K562 (cell line): Measurements from ENCODE around the gene TMTC3. TPM values are rescaled to one million over a fixed set of nuclear protein-coding genes. Genes with fewer than 3 reads are reported as not detected.

Experiments used
- ATAC-seq: fragments of 200-7000 bp; cut with Tn5 transposase; 3 replicates; pipeline ENCODE4 v1.9.1; 2020; ENCODE audit warnings: moderate library complexity
- Bru-seq: library from RNA; stranded (reverse); fragments of 400-500 nt; gene quantifications from one replicate; lab custom pipeline; 2021; lab: Mats Ljungman, UMichigan
- BruChase-seq, 2 experiments: library from RNA; stranded (reverse); fragments of 400-500 nt; gene quantifications; one replicate each; lab custom pipeline; 2021; lab: Mats Ljungman, UMichigan
- BruUV-seq: library from RNA; stranded (reverse); fragments of 400-500 nt; replicated peaks from 2 replicates; lab custom pipeline; 2021; lab: Mats Ljungman, UMichigan
- CTCF ChIA-PET: fragments of 300-600 bp; formaldehyde crosslinking; extraction: SDS; loops from one replicate; lab custom pipeline; 2021; ENCODE audit warnings: low intra/inter-chr PET ratio; lab: Yijun Ruan, JAX
- POLR2A ChIA-PET: fragments of 300-600, 350-650 bp; sonication (Branson Sonifier 250); formaldehyde crosslinking; extraction: SDS; loops from one replicate; lab custom pipeline; 2021; ENCODE audit warnings: antibody characterized with exemption, inconsistent platforms; lab: Yijun Ruan, JAX
- DNase-seq, 4 experiments: peaks; one replicate each; pipeline versions ENCODE4 v3.0.0 to v3.0.0-alpha.2; 2011 to 2018; ENCODE audit warnings: low spot score in 3 of 4, mixed read lengths in 3 of 4; ENCODE audit errors: extremely low read depth in 1 of 4
- FAIRE-seq: peaks from 2 replicates; lab custom pipeline; 2011; peaks lifted over from hg19 to GRCh38; lab: Jason Lieb, UNC
- H2AFZ ChIP-seq: 2 replicates; pipeline ENCODE4 v1.6.0; 2011; ENCODE audit warnings: low read depth, low read length, control low read depth, inconsistent platforms
- H3K27ac ChIP-seq: fragments of 200-600 bp; 3 replicates; pipeline ENCODE4 v1.8.0; 2011; ENCODE audit warnings: low read depth, mild to moderate bottlenecking, control low read depth, inconsistent platforms, low read length, moderate library complexity, mixed read lengths; ENCODE audit errors: extremely low read depth
- H3K27me3 ChIP-seq, 2 experiments: fragments of 300-600 bp in 1 of 2; 2 replicates in 1 of 2; 3 replicates in 1 of 2; pipeline versions ENCODE4 v1.6.0 to v1.8.0; 2011; ENCODE audit warnings: inconsistent platforms in 2 of 2, low read length in 2 of 2, mild to moderate bottlenecking in 1 of 2, mixed read lengths in 1 of 2, moderate library complexity in 1 of 2; ENCODE audit not compliant: control insufficient read depth in 2 of 2, insufficient read depth in 2 of 2
- H3K36me3 ChIP-seq: fragments of 300-600 bp; 3 replicates; pipeline ENCODE4 v1.8.0; 2011; ENCODE audit warnings: mild to moderate bottlenecking, low read length, inconsistent platforms; ENCODE audit not compliant: control insufficient read depth, insufficient read depth
- H3K4me1 ChIP-seq, 2 experiments: fragments of 200-600 bp in 1 of 2; replicated peaks in 1 of 2; 2 replicates in 1 of 2; 3 replicates in 1 of 2; pipeline versions ENCODE4 v1.5.1 to v1.8.0; 2011; ENCODE audit warnings: inconsistent platforms in 2 of 2, low read length in 2 of 2, mild to moderate bottlenecking in 1 of 2, mixed read lengths in 1 of 2, moderate library complexity in 1 of 2; ENCODE audit not compliant: control insufficient read depth in 2 of 2, insufficient read depth in 2 of 2
- H3K4me2 ChIP-seq: 2 replicates; pipeline ENCODE4 v1.6.1; 2011; ENCODE audit warnings: low read length, control low read depth, inconsistent platforms, mixed read lengths; ENCODE audit not compliant: insufficient read depth
- H3K4me3 ChIP-seq: fragments of 200-600 bp; sonication (generic), shearing (Covaris generic); 2 replicates; pipeline ENCODE4 v1.5.1; 2016; ENCODE audit warnings: control low read depth, inconsistent platforms
- H3K79me2 ChIP-seq: fragments of 200-600 bp; 3 replicates; pipeline ENCODE4 v1.8.0; 2011; ENCODE audit warnings: low read length, inconsistent platforms; ENCODE audit not compliant: control insufficient read depth, insufficient read depth
- H3K9ac ChIP-seq, 2 experiments: 2 replicates each; pipeline versions ENCODE4 v1.6.0 to v1.6.1; 2011; ENCODE audit warnings: low read depth in 2 of 2, low read length in 2 of 2, control low read depth in 1 of 2, inconsistent platforms in 1 of 2, mild to moderate bottlenecking in 1 of 2, mixed read lengths in 1 of 2; ENCODE audit not compliant: insufficient read depth in 1 of 2
- H3K9me1 ChIP-seq: one replicate; pipeline ENCODE4 v1.6.0; 2011; ENCODE audit warnings: inconsistent platforms, mild to moderate bottlenecking, low read length, moderate library complexity; ENCODE audit not compliant: control insufficient read depth, insufficient read depth
- H3K9me3 ChIP-seq: replicated peaks from 2 replicates; pipeline ENCODE4 v1.5.1; 2011; ENCODE audit warnings: low read depth, low read length, inconsistent platforms; ENCODE audit not compliant: control insufficient read depth, insufficient read depth
- H4K20me1 ChIP-seq: replicated peaks from 2 replicates; pipeline ENCODE4 v1.6.1; 2011; ENCODE audit warnings: low read length, inconsistent platforms, mixed read lengths; ENCODE audit not compliant: control insufficient read depth, insufficient read depth
- BRF1 ChIP-seq: IDR thresholded peaks from 3 replicates; pipeline ENCODE4 v1.6.1; 2011; ENCODE audit warnings: borderline replicate concordance, mild to moderate bottlenecking; ENCODE audit not compliant: insufficient read length; ENCODE audit errors: extremely low read depth
- MAX ChIP-seq: sonication (generic); formaldehyde crosslinking; IDR thresholded peaks from 2 replicates; pipeline ENCODE4 v1.9.0; 2022; ENCODE audit warnings: mild to moderate bottlenecking, missing genetic modification reagents
- MBD1 ChIP-seq: fragments of 250-450 bp; sonication (Bioruptor Pico); IDR thresholded peaks from 2 replicates; pipeline ENCODE4 v1.8.0; 2022; ENCODE audit warnings: inconsistent platforms
- SMAD2 ChIP-seq: fragments of 150-350 bp; IDR thresholded peaks from 2 replicates; pipeline ENCODE4 v1.6.1; 2014; ENCODE audit warnings: low read depth, mild to moderate bottlenecking, low read length
- ZNF239 ChIP-seq: fragments of 250-450 bp; sonication (Bioruptor Pico); IDR thresholded peaks from 2 replicates; pipeline ENCODE4 v1.4.0; 2020; ENCODE audit warnings: mild to moderate bottlenecking
- ZNF445 ChIP-seq: fragments of 250-450 bp; sonication (Bioruptor Pico); IDR thresholded peaks from 2 replicates; pipeline ENCODE4 v1.4.0; 2020; ENCODE audit warnings: low read depth, mild to moderate bottlenecking, moderate library complexity
- ZNF639 ChIP-seq, 2 experiments: fragments of 200-800 bp in 1 of 2; sonication (Bioruptor generic) in 1 of 2; sonication (generic) in 1 of 2; formaldehyde crosslinking in 1 of 2; IDR thresholded peaks in 1 of 2; conservative IDR thresholded peaks in 1 of 2; 2 replicates each; pipeline versions ENCODE4 v1.5.0 to v1.6.1; 2016 to 2020; ENCODE audit warnings: missing compliant biosample characterization in 1 of 2, missing genetic modification characterization in 1 of 2, missing genetic modification reagents in 1 of 2
- ZNF655 ChIP-seq: fragments of 250-450 bp; sonication (Bioruptor Pico); IDR thresholded peaks from 2 replicates; pipeline ENCODE4 v1.5.0; 2021
- WGBS: fragments of 100-300 bp; shearing (Covaris generic); methylation state at CpG from one replicate; pipeline ENCODE4 v1.1.6; 2016; ENCODE audit warnings: low coverage, mixed read lengths; ENCODE audit not compliant: insufficient coverage; ENCODE audit errors: missing lambda C conversion rate; 5-methylcytosine and 5-hydroxymethylcytosine counted together
- in situ Hi-C: fragments of 300-500 bp; cut with MboI; formaldehyde crosslinking; loops from 4 replicates; pipeline ENCODE4 v1.15.0; 2018; ENCODE audit warnings: inconsistent platforms, mixed read lengths
- intact Hi-C: fragments of 100-400 bp; cut with micrococcal nuclease; formaldehyde crosslinking; loops from 2 replicates; pipeline ENCODE4 v1.14.2; 2022
- long read RNA-seq, 3 experiments: library from polyadenylated mRNA in 2 of 3; library from RNA in 1 of 3; unstranded in 2 of 3; stranded (forward) in 1 of 3; transcript quantifications; one replicate each; pipeline ENCODE4 v2.0.0, GENCODE V29; 2019 to 2022
- polyA minus RNA-seq, 3 experiments: library from RNA; depleted of rRNA, polyadenylated mRNA; stranded (reverse); fragments of >200 nt; gene quantifications; 2 replicates each; pipeline ENCODE4 v1.2.3, GENCODE V29; 2011
- polyA plus RNA-seq, 8 experiments: library from polyadenylated mRNA; depleted of rRNA in 4 of 8; stranded (reverse) in 5 of 8; unstranded in 3 of 8; fragments of >200 nt; fragmentation: Nextera tagmentation in 2 of 8; fragmentation: Illumina TruSeq in 1 of 8; extraction: Ambion mirVana in 2 of 8; extraction: Trizol in 1 of 8; gene quantifications; 2 replicates each; pipeline versions ENCODE4 v1.2.1 to v1.2.3, GENCODE V29; 2011 to 2014; ENCODE audit warnings: inconsistent platforms in 1 of 8, missing spikeins in 1 of 8
- total RNA-seq, 7 experiments: library from RNA; depleted of rRNA in 6 of 7; stranded (reverse); fragments of >200 nt in 6 of 7; fragmentation: Illumina TruSeq in 2 of 7; extraction: Trizol in 2 of 7; gene quantifications; 2 replicates each; pipeline versions ENCODE4 v1.2.1 to v1.2.3, GENCODE V29; 2011 to 2021; ENCODE audit warnings: low replicate concordance in 1 of 7

The TMTC3 gene
- 18.8 and 33.4 TPM in 2 replicates for total RNA-seq (2011; cell fraction: chromatin; rRNA removed; ENCODE audit: low replicate concordance)
- 5.5 and 5.9 TPM in 2 replicates for total RNA-seq (2011; cell fraction: nucleolus; rRNA removed)
- 15.6 and 27.6 TPM in 2 replicates for total RNA-seq (2011; cell fraction: nucleoplasm; rRNA removed)
- 4.0 TPM in 2 replicates for total RNA-seq (2014; rRNA removed)
- total RNA-seq (2014; rRNA removed; fragmentation: Illumina TruSeq; extraction: Trizol), result 9.8 and 10.9 TPM in 2 replicates
- total RNA-seq (2015; rRNA removed; fragmentation: Illumina TruSeq; extraction: Trizol), result 9.6 and 9.8 TPM in 2 replicates
- 9.1 and 10.0 TPM in 2 replicates for total RNA-seq (2021)
- 5.1 and 7.2 TPM in 2 replicates for polyA plus RNA-seq (2011; rRNA removed)
- polyA plus RNA-seq (2011; cell fraction: cytosol; rRNA removed), result 1.2 and 4.0 TPM in 2 replicates
- 4.8 and 4.9 TPM in 2 replicates for polyA plus RNA-seq (2011; cell fraction: nucleus; rRNA removed)
- 1.2 and 1.7 TPM in 2 replicates for polyA plus RNA-seq (2012)
- polyA plus RNA-seq (2014; fragmentation: Illumina TruSeq; extraction: Trizol), result 3.0 and 4.0 TPM in 2 replicates
- polyA plus RNA-seq (2014; fragmentation: Nextera tagmentation; extraction: Ambion mirVana), result 1 to 10 TPM; 4.6 to 4.7 TPM
- 1.9 and 2.2 TPM in 2 replicates for polyA plus RNA-seq (2014; rRNA removed)
- polyA minus RNA-seq (2011; rRNA and poly(A)+ RNA removed), result 43.4 and 44.5 TPM in 2 replicates
- 11.2 and 12.5 TPM in 2 replicates for polyA minus RNA-seq (2011; cell fraction: cytosol; rRNA and poly(A)+ RNA removed)
- polyA minus RNA-seq (2011; cell fraction: nucleus; rRNA and poly(A)+ RNA removed), result 4.3 and 10.3 TPM in 2 replicates
- Bru-seq, nascent RNA, result percentile 72 among the genes with signal in this experiment
- percentile 76 among the genes with signal in this experiment for BruChase-seq, experiment 1, labeled RNA remaining after a 2-hour chase
- BruChase-seq, experiment 2, labeled RNA remaining after a 6-hour chase, result percentile 77 among the genes with signal in this experiment
- long read RNA-seq, experiment 1, full-length matches to known transcripts, result 4 of 14 reads
- long read RNA-seq, experiment 1, partial matches to known transcripts, result 3 of 14 reads
- long read RNA-seq, experiment 1, other reads (novel, unspliced or antisense), result 7 of 14 reads
- long read RNA-seq, experiment 2, partial matches to known transcripts, result 1 of 1 reads
- long read RNA-seq, experiment 2, other reads (novel, unspliced or antisense), result 0 of 1 reads
- long read RNA-seq, experiment 3, full-length matches to known transcripts, result 2 of 5 reads
- long read RNA-seq, experiment 3, partial matches to known transcripts, result 0 of 5 reads
- long read RNA-seq, experiment 3, other reads (novel, unspliced or antisense), result 3 of 5 reads

- intact Hi-C loops (loop anchor here (10.0 kb wide), 1 partner anchor 1383 kb away; the partner anchor contains the start of genes GALNT4 and POC1B), in situ Hi-C loops (no loop called here)
- Histone ChIP-seq H2AFZ (peak within 1 kb of the TSS; percentile 95), H3K4me2 (peak within 1 kb of the TSS; percentile 82), H3K4me3 (peak within 1 kb of the TSS; percentile 68), H3K36me3 (peaks cover 25% of the 10 kb centered on the region; the same call in 2 of the 3 replicates), H3K9me3 (no peaks in the 10 kb centered on the region), H4K20me1 (no peaks in the 10 kb centered on the region), H3K27me3 (no peaks in the 10 kb centered on the region), H3K27ac (peak within 1 kb of the TSS; percentile 68), H3K4me1 (peaks cover 0 to 7% of the 10 kb centered on the region in 2 experiments; a peak in 2 of 5 replicates), H3K9me1 (no peaks in the 10 kb centered on the region), H3K79me2 (peaks cover 45% of the 10 kb centered on the region), H3K9ac (peak within 1 kb of the TSS; percentile 76 to 93)
- CTCF ChIA-PET, result no interaction called here
- POLR2A ChIA-PET, result interaction anchor here (0.8 to 1.4 kb wide), 4 partner anchors 10 to 31 kb away, joined by 3 to 6 read pairs (median 4); no protein-coding TSS in a partner anchor
- under 1% methylated on average over 35 of the region's 49 CpGs for WGBS
- BruUV-seq, result no TSS peak
- ATAC-seq, result peak; percentile 96
- peak; percentile 100 for FAIRE-seq
- DNase-seq, result peak; percentile 86 to 98 (median 86)
- TF ChIP-seq SMAD2 (no peak), ZNF445 (CRISPR knock-in tag) (no peak), MAX (peak; percentile 71), ZNF239 (CRISPR knock-in tag) (peak; percentile 49), BRF1 (no peak), ZNF639 (CRISPR knock-in tag; conservative IDR thresholded peaks at IDR 0.05 in 1 of 2, IDR thresholded peaks at IDR 0.05 in 1 of 2) (peak in 1 of 2 experiments; percentile 94; a peak in 2 of 4 replicates), ZNF655 (CRISPR knock-in tag) (no peak), MBD1 (CRISPR knock-in tag) (no peak)
Observed at GRCh38 chr12:88141774-88142609, at the start of gene TMTC3, which contains the start of gene CEP290. Gene TMTC3, plus strand, starts transcription at chr12:88142307. Its CDS starts 6,009 bp downstream, at chr12:88148316. Gene CEP290, minus strand, starts transcription at chr12:88142088. Its CDS starts 781 bp downstream, at chr12:88141307.
